DMS153 treated with DMSO at 0.1 percent for 48 hours (cell line): ENCODE results near the gene ME3.
"Not testable (repeated sequence)": the region's sequence is repeated elsewhere in the genome, so short reads cannot be mapped to it uniquely, and the experiment has no call there.

Source experiments
- DNase-seq: peaks from one replicate; lab custom pipeline; 2025; ENCODE audit not compliant: unreplicated experiment; lab: John Stamatoyannopoulos, UW

Gene ME3

GRCh38 chr11:86666193-86666592 is 6.2 kb downstream of the ME3 start:
- DNase-seq, result no peak

- DNase-seq, result no peak
These were observed 7.5 kb downstream of the ME3 start for GRCh38 chr11:86664930-86665329.

- no peak for DNase-seq
These were observed 8.7 kb downstream of the ME3 start for GRCh38 chr11:86663761-86664160.

GRCh38 chr11:86663291-86663690 is 9.1 kb downstream of the ME3 start:
- DNase-seq, result no peak

GRCh38 chr11:86660736-86661135 is 11.7 kb downstream of the ME3 start:
- no peak for DNase-seq

GRCh38 chr11:86660088-86660487 is 12.3 kb downstream of the ME3 start:
- no peak for DNase-seq

- DNase-seq, result no peak
These were observed 13.9 kb downstream of the ME3 start for GRCh38 chr11:86658534-86658933.

- DNase-seq, result not testable (repeated sequence)
These were observed 27.2 kb downstream of the ME3 start for GRCh38 chr11:86645212-86645611.

- DNase-seq, result no peak
These were observed 28.1 kb downstream of the ME3 start for GRCh38 chr11:86644291-86644690.

- DNase-seq, result no peak
These were observed 30.7 kb downstream of the ME3 start for GRCh38 chr11:86641537-86642261.

GRCh38 chr11:86639137-86639536 is 33.3 kb downstream of the ME3 start:
- DNase-seq, result no peak

GRCh38 chr11:86638673-86639072 is 33.7 kb downstream of the ME3 start:
- DNase-seq, result no peak

- DNase-seq, result no peak
These were observed 34.4 kb downstream of the ME3 start for GRCh38 chr11:86637988-86638387.

- no peak for DNase-seq
These were observed 36.1 kb downstream of the ME3 start for GRCh38 chr11:86636275-86636674.

GRCh38 chr11:86632499-86633269 is 39.7 kb downstream of the ME3 start:
- no peak for DNase-seq

GRCh38 chr11:86630229-86630981 is 42.0 kb downstream of the ME3 start:
- no peak for DNase-seq

GRCh38 chr11:86629045-86629706 is 43.2 kb downstream of the ME3 start:
- DNase-seq, result no peak

- no peak for DNase-seq
These were observed 44.5 kb downstream of the ME3 start for GRCh38 chr11:86627776-86628455.

- DNase-seq, result no peak
These were observed 46.4 kb downstream of the ME3 start for GRCh38 chr11:86625981-86626380.

GRCh38 chr11:86625544-86625943 is 46.9 kb downstream of the ME3 start:
- no peak for DNase-seq

GRCh38 chr11:86624366-86624765 is 48.0 kb downstream of the ME3 start:
- no peak for DNase-seq
